H9 (cell line): Measurements from ENCODE around the gene TMEM30B. TPM values are rescaled to one million over a fixed set of nuclear protein-coding genes. Genes with fewer than 3 reads are reported as not detected.

Experiments
- DNase-seq: peaks from one replicate; pipeline ENCODE4 v3.0.0-alpha.2; 2017
- H2AFZ ChIP-seq: one replicate; pipeline ENCODE4 v1.6.1; 2013; ENCODE audit warnings: mild to moderate bottlenecking, low read length, control low read depth, moderate library complexity
- H2AK5ac ChIP-seq: 2 replicates; pipeline ENCODE4 v1.6.1; 2013; ENCODE audit warnings: low read length, control low read depth, mixed read lengths; ENCODE audit not compliant: insufficient read length
- H2BK120ac ChIP-seq: one replicate; pipeline ENCODE4 v1.6.1; 2013; ENCODE audit warnings: low read depth, mild to moderate bottlenecking, low read length, control low read depth, inconsistent platforms; ENCODE audit not compliant: poor library complexity, severe bottlenecking
- H2BK12ac ChIP-seq: 2 replicates; pipeline ENCODE4 v1.6.1; 2013; ENCODE audit warnings: low read length, control low read depth, mixed read lengths, low read depth; ENCODE audit not compliant: insufficient read length
- H2BK15ac ChIP-seq: 2 replicates; pipeline ENCODE4 v1.6.1; 2013; ENCODE audit warnings: low read depth, low read length, control low read depth
- H2BK20ac ChIP-seq: one replicate; pipeline ENCODE4 v1.6.1; 2013; ENCODE audit warnings: low read depth, mild to moderate bottlenecking, low read length, control low read depth, inconsistent platforms; ENCODE audit not compliant: poor library complexity, severe bottlenecking
- H2BK5ac ChIP-seq: 2 replicates; pipeline ENCODE4 v1.6.1; 2013; ENCODE audit warnings: low read length, control low read depth, mixed read lengths; ENCODE audit not compliant: insufficient read length
- H3K14ac ChIP-seq: 2 replicates; pipeline ENCODE4 v1.6.1; 2013; ENCODE audit warnings: low read length, control low read depth; ENCODE audit not compliant: insufficient read depth
- H3K18ac ChIP-seq: 2 replicates; pipeline ENCODE4 v1.6.1; 2013; ENCODE audit warnings: low read depth, mild to moderate bottlenecking, mixed read lengths, low read length, control low read depth; ENCODE audit not compliant: insufficient read length
- H3K23ac ChIP-seq: 2 replicates; pipeline ENCODE4 v1.6.1; 2013; ENCODE audit warnings: low read length, control low read depth, mixed read lengths, low read depth; ENCODE audit not compliant: insufficient read length
- H3K23me2 ChIP-seq: 2 replicates; pipeline ENCODE4 v1.6.1; 2013; ENCODE audit warnings: low read depth, mild to moderate bottlenecking, mixed read lengths, low read length, control low read depth; ENCODE audit not compliant: insufficient read length, poor library complexity, severe bottlenecking
- H3K27ac ChIP-seq: 2 replicates; pipeline ENCODE4 v1.5.1; 2013; ENCODE audit warnings: low read length, control low read depth, mixed read lengths, low read depth; ENCODE audit not compliant: insufficient read length
- H3K27me3 ChIP-seq: 2 replicates; pipeline ENCODE4 v1.6.1; 2013; ENCODE audit warnings: low read length, control low read depth, inconsistent platforms; ENCODE audit not compliant: insufficient read depth
- H3K4ac ChIP-seq: 2 replicates; pipeline ENCODE4 v1.6.1; 2013; ENCODE audit warnings: low read depth, mild to moderate bottlenecking, control low read depth, inconsistent platforms, low read length, moderate library complexity
- H3K4me1 ChIP-seq: 2 replicates; pipeline ENCODE4 v1.6.1; 2013; ENCODE audit warnings: low read length, control low read depth, inconsistent platforms; ENCODE audit not compliant: insufficient read depth
- H3K4me2 ChIP-seq: 2 replicates; pipeline ENCODE4 v1.6.1; 2013; ENCODE audit warnings: low read length, control low read depth, mixed read lengths; ENCODE audit not compliant: insufficient read length, insufficient read depth
- H3K56ac ChIP-seq: 2 replicates; pipeline ENCODE4 v1.6.1; 2013; ENCODE audit warnings: low read depth, mild to moderate bottlenecking, mixed read lengths, low read length, control low read depth; ENCODE audit not compliant: insufficient read length
- H3K79me1 ChIP-seq: 2 replicates; pipeline ENCODE4 v1.6.1; 2013; ENCODE audit warnings: low read depth, mild to moderate bottlenecking, moderate library complexity, low read length, control low read depth, inconsistent platforms; ENCODE audit not compliant: insufficient read depth, poor library complexity, severe bottlenecking
- H3K79me2 ChIP-seq: 2 replicates; pipeline ENCODE4 v1.6.1; 2013; ENCODE audit warnings: low read length, control low read depth, inconsistent platforms; ENCODE audit not compliant: insufficient read depth
- H3K9ac ChIP-seq: 2 replicates; pipeline ENCODE4 v1.6.1; 2013; ENCODE audit warnings: low read length, control low read depth, mixed read lengths; ENCODE audit not compliant: insufficient read length; ENCODE audit errors: extremely low read depth
- H3K9me3 ChIP-seq: one replicate; pipeline ENCODE4 v1.6.1; 2013; ENCODE audit warnings: low read depth, low read length, inconsistent platforms; ENCODE audit not compliant: control insufficient read depth
- H3T11ph ChIP-seq: one replicate; pipeline ENCODE4 v1.6.1; 2013; ENCODE audit warnings: mild to moderate bottlenecking, low read length, control low read depth, inconsistent platforms
- H4K20me1 ChIP-seq: one replicate; pipeline ENCODE4 v1.6.1; 2013; ENCODE audit not compliant: control insufficient read depth, insufficient read length, insufficient read depth
- H4K5ac ChIP-seq: 2 replicates; pipeline ENCODE4 v1.6.1; 2013; ENCODE audit warnings: low read depth, mild to moderate bottlenecking, mixed read lengths, low read length, control low read depth; ENCODE audit not compliant: insufficient read length
- H4K8ac ChIP-seq: replicated peaks from 2 replicates; pipeline ENCODE4 v1.6.1; 2013; ENCODE audit warnings: low read length, control low read depth, mixed read lengths, low read depth; ENCODE audit not compliant: insufficient read length
- H4K91ac ChIP-seq: 2 replicates; pipeline ENCODE4 v1.6.1; 2013; ENCODE audit warnings: low read depth, mild to moderate bottlenecking, moderate library complexity, mixed read lengths, low read length, control low read depth; ENCODE audit not compliant: insufficient read length
- H3K27ac Mint-ChIP-seq, 3 experiments: 2 replicates in 2 of 3; 3 replicates in 1 of 3; pipeline ENCODE4 v1.8.0; 2020 to 2021; ENCODE audit warnings: mixed read lengths in 3 of 3, mild to moderate bottlenecking in 1 of 3, moderate library complexity in 1 of 3
- H3K27me3 Mint-ChIP-seq: 2 replicates; pipeline ENCODE4 v1.8.0; 2021; ENCODE audit warnings: low read depth, mild to moderate bottlenecking, moderate library complexity, mixed read lengths
- H3K36me3 Mint-ChIP-seq, 3 experiments: 2 replicates in 2 of 3; 3 replicates in 1 of 3; pipeline ENCODE4 v1.8.0; 2020 to 2021; ENCODE audit warnings: low read depth in 3 of 3, mixed read lengths in 3 of 3; ENCODE audit not compliant: insufficient read depth in 1 of 3
- H3K4me1 Mint-ChIP-seq, 2 experiments: 2 replicates each; pipeline ENCODE4 v1.8.0; 2020; ENCODE audit warnings: mixed read lengths in 2 of 2
- H3K4me3 Mint-ChIP-seq, 2 experiments: 2 replicates in 1 of 2; 3 replicates in 1 of 2; pipeline ENCODE4 v1.8.0; 2020 to 2021; ENCODE audit warnings: mild to moderate bottlenecking in 2 of 2, mixed read lengths in 2 of 2, moderate library complexity in 1 of 2
- H3K9me3 Mint-ChIP-seq, 2 experiments: 2 replicates in 1 of 2; 3 replicates in 1 of 2; pipeline ENCODE4 v1.8.0; 2020; ENCODE audit warnings: mild to moderate bottlenecking in 2 of 2, mixed read lengths in 2 of 2, moderate library complexity in 1 of 2
- WGBS: extraction: QIAGEN DNeasy Blood & Tissue Kit; methylation state at CpG from one replicate; pipeline ENCODE4 v1.1.7; 2013; ENCODE audit warnings: missing lambda C conversion rate, low lambda C conversion rate, mixed read lengths; ENCODE audit not compliant: insufficient read length; ENCODE audit errors: extremely low coverage; 5-methylcytosine and 5-hydroxymethylcytosine counted together
- total RNA-seq: library from RNA; stranded (reverse); gene quantifications from 2 replicates; pipeline ENCODE4 v1.2.1, GENCODE V29; 2021
- TF ChIP-seq, protein P1 (sequence below): fragments of 200-600 bp; sonication (generic); conservative IDR thresholded peaks from 3 replicates; pipeline ENCODE4 v1.8.0; 2021; ENCODE audit warnings: antibody characterized with exemption, mild to moderate bottlenecking

Gene TMEM30B
- total RNA-seq, 1 experiment from 2014 or later = 12.2 TPM

DNA sequence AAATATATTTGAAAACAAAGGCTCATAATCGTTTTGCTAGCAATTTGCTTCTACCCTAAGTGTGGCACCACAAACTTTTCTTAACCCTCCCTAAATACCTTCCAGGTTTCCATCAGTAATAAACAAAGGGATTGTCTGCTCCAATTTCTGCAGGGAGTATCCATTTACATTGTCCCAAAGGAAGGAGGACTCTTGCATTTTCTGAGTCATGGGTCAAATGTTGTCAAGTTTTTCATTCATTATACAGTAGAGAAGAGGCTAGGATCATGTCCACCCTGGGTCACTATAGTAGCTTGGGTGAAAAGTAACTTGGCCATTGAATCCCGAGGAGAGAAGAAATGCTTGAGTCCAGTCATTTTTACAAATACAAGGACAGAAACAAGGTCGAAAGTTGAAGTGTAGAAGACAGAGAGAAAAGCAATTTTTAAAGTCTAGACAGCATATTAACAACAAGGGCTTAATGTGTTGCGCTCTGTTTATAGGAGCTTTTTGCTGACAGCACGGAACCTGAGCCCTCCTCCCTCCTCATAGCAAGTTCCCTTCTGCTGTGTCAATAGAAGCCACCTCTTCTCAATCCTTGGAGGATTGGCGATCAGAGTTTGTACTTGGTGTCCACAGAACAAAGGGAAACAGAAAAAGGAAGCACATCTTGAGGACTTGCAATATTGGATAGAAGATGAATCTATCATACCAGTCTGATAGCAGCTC lies 53.1 kb downstream of the TMEM30B start:
- H3K23me2 ChIP-seq = no peaks in the 10 kb centered on the region
- H4K5ac ChIP-seq = no peak overlapping the region
- TF ChIP-seq, protein P1, sequence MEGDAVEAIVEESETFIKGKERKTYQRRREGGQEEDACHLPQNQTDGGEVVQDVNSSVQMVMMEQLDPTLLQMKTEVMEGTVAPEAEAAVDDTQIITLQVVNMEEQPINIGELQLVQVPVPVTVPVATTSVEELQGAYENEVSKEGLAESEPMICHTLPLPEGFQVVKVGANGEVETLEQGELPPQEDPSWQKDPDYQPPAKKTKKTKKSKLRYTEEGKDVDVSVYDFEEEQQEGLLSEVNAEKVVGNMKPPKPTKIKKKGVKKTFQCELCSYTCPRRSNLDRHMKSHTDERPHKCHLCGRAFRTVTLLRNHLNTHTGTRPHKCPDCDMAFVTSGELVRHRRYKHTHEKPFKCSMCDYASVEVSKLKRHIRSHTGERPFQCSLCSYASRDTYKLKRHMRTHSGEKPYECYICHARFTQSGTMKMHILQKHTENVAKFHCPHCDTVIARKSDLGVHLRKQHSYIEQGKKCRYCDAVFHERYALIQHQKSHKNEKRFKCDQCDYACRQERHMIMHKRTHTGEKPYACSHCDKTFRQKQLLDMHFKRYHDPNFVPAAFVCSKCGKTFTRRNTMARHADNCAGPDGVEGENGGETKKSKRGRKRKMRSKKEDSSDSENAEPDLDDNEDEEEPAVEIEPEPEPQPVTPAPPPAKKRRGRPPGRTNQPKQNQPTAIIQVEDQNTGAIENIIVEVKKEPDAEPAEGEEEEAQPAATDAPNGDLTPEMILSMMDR = no peak
- H3K56ac ChIP-seq = no peak overlapping the region
- H3K4me3 Mint-ChIP-seq = no peak overlapping the region
- no peak overlapping the region for H3K14ac ChIP-seq
- no peak overlapping the region for H3K27ac ChIP-seq
- no peak overlapping the region for H2AK5ac ChIP-seq
- DNase-seq = no peak
- no peak overlapping the region for H2BK20ac ChIP-seq
- H2BK120ac ChIP-seq = no peak overlapping the region
- H3K4ac ChIP-seq = no peak overlapping the region
- H3K79me1 ChIP-seq = no peaks in the 10 kb centered on the region
- H3T11ph ChIP-seq = no peak overlapping the region
- H3K9me3 Mint-ChIP-seq = no peaks in the 10 kb centered on the region
- H3K18ac ChIP-seq = no peak overlapping the region
- WGBS = no CpG with 5 or more reads among the region's 6 CpGs
- H3K23ac ChIP-seq = no peak overlapping the region
- peaks cover 14% of the 10 kb centered on the region in 2 experiments for H3K4me1 Mint-ChIP-seq
- H3K4me2 ChIP-seq = no peak overlapping the region
- no peaks in the 10 kb centered on the region for H3K9me3 ChIP-seq
- no peak overlapping the region for H3K9ac ChIP-seq
- no peak overlapping the region for H4K8ac ChIP-seq
- H3K27me3 Mint-ChIP-seq = no peaks in the 10 kb centered on the region
- H2BK15ac ChIP-seq = no peak overlapping the region
- no peak overlapping the region for H2BK12ac ChIP-seq
- no peaks in the 10 kb centered on the region for H3K27me3 ChIP-seq
- H4K91ac ChIP-seq = no peak overlapping the region
- H3K4me1 ChIP-seq = peaks cover 5% of the 10 kb centered on the region; the same call in 1 of the 2 replicates
- H3K36me3 Mint-ChIP-seq = no peaks in the 10 kb centered on the region
- H3K27ac Mint-ChIP-seq = 0 out of 7 replicates have a peak overlapping the region, but pooled peaks of 1 of the 3 experiments have one; percentile 37
- H2BK5ac ChIP-seq = no peak overlapping the region
- no peak overlapping the region for H2AFZ ChIP-seq
- no peaks in the 10 kb centered on the region for H4K20me1 ChIP-seq
- no peaks in the 10 kb centered on the region for H3K79me2 ChIP-seq

Other genes with a start within 250 kb of the TMEM30B start
- 5.2 and 6.0 TPM in 2 replicates for gene PRKCH, start 40.2 kb upstream of the TMEM30B start, total RNA-seq